ENCODE data around the gene ATOH8.

ATOH8 gene

DNA sequence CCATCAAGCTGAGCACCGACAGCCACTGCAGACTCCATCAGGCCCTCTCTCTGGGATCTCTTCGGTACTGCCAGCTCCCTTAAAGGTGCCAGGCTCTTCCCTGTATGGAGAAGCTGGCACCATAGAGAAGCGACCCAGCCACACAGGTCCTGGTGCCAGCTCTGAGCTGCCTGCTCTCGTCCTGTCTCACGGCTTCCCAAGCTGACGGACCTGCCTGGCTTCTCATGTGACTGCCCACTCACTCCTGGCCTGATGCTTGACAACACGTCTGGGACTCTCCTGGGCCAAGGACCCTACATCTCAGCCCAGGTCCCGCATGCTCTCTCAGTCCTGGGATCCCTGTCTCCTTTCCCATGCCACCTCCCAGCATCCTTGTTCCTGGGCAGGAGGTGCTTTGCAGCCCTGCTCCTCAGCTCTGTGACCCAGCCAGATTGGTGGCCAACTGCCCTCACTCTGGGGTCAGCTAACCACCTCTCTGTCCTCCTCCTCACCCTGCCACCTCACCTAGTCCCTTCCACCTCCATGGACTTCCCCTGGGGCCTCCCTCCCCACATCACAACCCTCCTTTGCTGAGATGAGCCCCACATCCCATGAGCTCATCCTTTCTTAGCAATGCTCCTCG is 12.5 kb upstream of the ATOH8 start:
- TF ChIP-seq, protein P1, sequence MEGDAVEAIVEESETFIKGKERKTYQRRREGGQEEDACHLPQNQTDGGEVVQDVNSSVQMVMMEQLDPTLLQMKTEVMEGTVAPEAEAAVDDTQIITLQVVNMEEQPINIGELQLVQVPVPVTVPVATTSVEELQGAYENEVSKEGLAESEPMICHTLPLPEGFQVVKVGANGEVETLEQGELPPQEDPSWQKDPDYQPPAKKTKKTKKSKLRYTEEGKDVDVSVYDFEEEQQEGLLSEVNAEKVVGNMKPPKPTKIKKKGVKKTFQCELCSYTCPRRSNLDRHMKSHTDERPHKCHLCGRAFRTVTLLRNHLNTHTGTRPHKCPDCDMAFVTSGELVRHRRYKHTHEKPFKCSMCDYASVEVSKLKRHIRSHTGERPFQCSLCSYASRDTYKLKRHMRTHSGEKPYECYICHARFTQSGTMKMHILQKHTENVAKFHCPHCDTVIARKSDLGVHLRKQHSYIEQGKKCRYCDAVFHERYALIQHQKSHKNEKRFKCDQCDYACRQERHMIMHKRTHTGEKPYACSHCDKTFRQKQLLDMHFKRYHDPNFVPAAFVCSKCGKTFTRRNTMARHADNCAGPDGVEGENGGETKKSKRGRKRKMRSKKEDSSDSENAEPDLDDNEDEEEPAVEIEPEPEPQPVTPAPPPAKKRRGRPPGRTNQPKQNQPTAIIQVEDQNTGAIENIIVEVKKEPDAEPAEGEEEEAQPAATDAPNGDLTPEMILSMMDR (IDR thresholded peaks at IDR 0.05), result no peak

DNA sequence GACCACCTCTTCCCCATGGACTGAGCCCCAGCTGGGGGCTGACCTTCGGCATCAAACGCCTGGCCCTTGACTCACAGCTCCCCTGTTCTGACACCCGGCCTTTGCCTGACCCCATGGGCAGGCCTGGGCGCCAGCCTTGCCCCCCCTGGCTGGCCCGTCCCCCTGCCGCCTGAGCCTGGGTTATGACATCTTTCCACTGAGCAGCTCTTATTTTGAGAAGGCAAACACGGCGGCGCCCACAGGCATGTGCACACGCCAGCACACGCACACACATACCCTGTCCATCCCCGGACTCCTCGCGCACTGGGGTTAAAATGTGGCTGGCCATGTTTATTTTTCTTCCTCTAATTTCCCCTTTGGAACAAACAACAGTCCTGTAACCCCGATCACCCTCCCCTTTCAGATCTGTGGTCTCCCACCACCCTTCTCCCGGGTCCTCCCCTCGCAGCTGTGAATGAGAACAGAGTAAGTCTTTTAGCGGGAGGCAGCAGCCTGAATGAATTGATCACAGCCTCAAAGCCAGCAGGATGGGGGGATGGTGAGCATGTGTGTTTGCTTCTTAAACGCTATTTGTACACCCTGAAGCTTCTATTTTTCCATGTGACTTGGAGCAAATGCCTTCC is 11.8 kb upstream of the ATOH8 start:
- TF ChIP-seq, protein P1 (IDR thresholded peaks at IDR 0.05), result no peak

DNA sequence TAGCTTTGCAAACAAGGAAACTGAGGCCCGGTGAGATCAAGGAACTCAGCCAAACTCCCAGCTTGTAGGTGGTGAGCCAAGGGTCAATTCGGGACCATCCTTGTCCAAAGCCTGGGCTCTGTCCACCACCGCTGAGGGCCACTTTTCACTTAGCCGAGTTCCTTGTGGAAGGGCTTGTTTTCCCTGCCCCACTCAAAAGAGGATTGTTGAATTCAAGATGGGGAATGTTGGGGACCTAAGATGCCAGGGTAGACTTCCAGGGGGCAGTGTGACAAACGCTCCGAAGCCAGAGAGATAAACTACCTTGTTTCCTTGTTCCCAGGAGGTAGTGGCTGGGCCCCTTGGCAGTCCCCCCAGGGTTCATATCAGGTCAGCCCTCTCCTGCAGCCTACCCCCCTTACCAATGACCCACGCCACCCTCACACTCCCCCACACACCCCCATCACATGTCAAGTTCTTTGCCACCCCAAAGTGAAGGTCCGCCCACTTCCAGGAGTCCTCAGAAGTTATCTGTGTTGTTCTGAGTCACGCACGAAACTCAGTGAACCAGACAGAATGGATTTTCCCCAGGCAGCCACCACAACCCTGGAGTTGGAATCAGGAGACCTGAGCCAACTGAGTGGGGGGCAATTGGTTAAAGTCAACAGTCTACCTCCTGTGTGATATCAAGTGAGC is 10.3 kb upstream of the ATOH8 start:
- TF ChIP-seq, protein P1 (IDR thresholded peaks at IDR 0.05), result no peak

DNA sequence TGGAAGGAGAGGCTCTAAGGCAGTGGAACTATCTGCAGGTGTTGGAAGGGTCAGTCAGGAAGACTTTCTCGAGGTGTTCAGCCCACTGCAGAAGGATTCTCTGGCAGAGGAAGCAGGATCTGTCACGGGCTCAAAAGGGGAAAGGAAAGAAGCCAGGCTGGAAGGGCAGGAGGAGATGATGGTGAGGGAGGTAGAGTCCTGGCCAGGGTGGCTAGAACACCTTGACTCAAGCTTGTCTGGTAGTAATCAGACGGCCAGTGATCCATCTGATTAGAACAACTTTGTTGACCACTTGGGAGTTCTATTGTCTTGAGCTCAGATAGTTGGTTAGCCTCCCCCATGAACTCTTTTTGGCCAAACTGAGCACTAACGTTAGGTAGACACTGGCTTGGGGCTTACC is 9.7 kb upstream of the ATOH8 start:
- TF ChIP-seq, protein P1 (IDR thresholded peaks at IDR 0.05), result no peak

DNA sequence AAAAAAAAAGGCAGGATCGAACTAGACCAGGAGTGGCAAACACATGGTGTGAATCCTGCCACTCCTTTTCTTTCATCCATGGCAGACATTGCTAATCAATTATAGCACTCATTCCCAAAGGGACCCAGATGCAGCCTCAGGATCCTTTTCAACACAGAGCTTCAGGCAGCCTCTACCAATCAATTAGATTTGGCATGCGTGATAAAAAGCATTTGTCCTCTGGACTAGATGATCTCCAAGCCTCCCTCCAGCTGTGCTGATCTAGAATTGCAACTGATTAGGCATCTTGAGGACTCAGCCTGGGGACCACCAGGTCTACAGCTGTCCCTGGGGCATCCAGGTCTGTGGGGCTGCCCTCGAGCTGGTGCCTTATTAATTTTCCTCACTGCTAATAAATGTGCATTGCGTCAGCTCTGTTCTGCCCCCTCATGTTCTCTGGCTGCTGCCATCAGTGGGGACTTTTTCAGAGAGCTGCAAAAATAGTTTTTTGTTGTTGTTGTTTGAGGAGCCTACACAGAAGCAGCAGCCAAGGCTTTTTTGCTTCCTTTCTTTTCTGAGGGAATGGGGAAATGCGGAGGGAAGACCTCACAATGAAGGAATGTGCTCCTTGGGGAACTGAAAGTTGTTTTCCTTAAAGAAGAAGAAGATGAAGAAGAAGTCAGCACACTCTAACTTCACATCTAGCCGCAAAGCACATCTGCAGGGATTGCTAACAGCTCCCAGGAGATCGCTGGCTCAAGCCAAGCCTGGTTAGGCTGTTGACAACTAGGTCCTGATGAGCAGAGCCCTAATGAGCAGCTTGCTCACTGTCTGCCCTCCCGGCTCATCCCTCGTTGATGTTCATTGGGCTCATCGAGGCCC is 8.8 kb upstream of the ATOH8 start:
- TF ChIP-seq, protein P1 (IDR thresholded peaks at IDR 0.05), result no peak

DNA sequence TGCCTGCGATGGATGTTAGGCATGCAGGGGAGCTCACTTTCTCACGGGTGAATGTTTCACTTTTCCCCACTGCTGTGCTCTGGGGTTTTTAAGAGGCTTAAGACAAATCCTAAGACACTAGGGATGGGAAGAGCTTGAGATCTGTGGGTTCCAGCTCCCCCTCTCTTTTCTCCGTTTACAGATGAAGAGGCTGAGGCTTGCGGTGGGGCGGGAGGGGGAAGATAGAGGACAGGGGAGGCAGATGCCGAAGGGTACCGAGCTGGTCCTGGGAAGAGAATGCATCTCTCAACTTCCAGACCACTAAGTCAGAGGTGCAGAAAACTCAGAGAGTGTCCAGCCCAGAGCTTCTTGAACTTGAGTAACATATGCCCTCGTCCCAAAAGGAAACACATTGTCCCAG is 8.2 kb upstream of the ATOH8 start:
- TF ChIP-seq, protein P1 (IDR thresholded peaks at IDR 0.05), result no peak

DNA sequence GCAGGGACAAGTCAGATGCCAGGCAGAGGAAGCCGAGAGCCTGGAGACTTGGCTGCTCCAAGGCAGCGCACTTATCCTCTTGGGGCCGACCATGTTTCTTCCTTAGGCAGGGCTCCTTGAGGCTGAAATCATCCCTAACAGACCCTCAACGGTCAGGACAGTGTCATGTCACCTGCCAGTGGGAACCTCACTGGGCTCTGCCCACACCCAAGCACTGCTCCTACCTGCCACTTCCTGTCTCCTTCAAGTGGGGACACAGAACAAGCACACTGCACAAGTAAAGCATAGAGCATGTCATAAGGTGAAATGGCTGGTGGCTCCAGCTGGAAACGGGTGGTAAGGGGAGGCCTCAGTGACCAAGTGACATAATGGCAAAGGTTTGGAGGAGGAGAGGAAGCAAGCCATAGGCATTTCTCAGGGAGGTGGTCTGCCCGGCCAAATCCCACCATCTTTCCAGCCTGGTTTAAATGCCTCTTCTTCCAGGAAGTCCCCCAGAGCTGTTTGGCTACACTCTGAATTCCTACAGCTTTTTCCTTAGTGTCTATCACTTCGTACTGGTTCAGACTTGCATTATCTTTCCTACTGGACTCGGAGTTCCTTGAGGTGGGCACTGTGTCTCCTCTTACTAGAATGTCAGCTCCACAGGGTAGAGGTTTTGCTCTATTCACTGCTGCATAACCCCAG is 7.3 kb upstream of the ATOH8 start:
- TF ChIP-seq, protein P1 (IDR thresholded peaks at IDR 0.05), result no peak
